ENCODE data around the gene AIFM1. TPM values are rescaled to one million over a fixed set of nuclear protein-coding genes. Genes with fewer than 3 reads are reported as not detected.

The AIFM1 gene
- total and polyA plus RNA-seq, 12 donors, result 37.4 to 163 (median 69.6) TPM

GRCh38 chrX:130081421-130082045 lies 84.1 kb downstream of the AIFM1 start:
- no peaks in the 10 kb centered on the region for H3K36me3 ChIP-seq (replicated peaks in 1 of 2)
- H3K9me3 ChIP-seq (replicated peaks in 1 of 3), result no peaks in the 10 kb centered on the region
- no peak for TF ChIP-seq POLR2A (IDR thresholded peaks at IDR 0.05)
- TF ChIP-seq CTCF (IDR thresholded peaks at IDR 0.05), result no peak
- peaks cover 0 to 5% of the 10 kb centered on the region in 2 donors for H3K4me1 ChIP-seq (replicated peaks in 1 of 2)
- no peak overlapping the region for H3K4me3 ChIP-seq
- no peaks in the 10 kb centered on the region for H3K27me3 ChIP-seq
- DNase-seq, result peak in 5 of 7 donors; percentile 35 to 67 (median 60)
- H3K27ac ChIP-seq, result peak overlapping the region in 2 of 5 donors; percentile 47 to 65
- 30 to 46% (median 32%) methylated on average over 7 to 12 of the region's 12 CpGs for WGBS, 4 donors
- intact Hi-C loops (cut with DNase I), result loop anchor here in 1 of 2 donors (2.0 to 5.0 kb wide), 2 partner anchors 36 to 111 kb away; no protein-coding TSS in a partner anchor

DNA sequence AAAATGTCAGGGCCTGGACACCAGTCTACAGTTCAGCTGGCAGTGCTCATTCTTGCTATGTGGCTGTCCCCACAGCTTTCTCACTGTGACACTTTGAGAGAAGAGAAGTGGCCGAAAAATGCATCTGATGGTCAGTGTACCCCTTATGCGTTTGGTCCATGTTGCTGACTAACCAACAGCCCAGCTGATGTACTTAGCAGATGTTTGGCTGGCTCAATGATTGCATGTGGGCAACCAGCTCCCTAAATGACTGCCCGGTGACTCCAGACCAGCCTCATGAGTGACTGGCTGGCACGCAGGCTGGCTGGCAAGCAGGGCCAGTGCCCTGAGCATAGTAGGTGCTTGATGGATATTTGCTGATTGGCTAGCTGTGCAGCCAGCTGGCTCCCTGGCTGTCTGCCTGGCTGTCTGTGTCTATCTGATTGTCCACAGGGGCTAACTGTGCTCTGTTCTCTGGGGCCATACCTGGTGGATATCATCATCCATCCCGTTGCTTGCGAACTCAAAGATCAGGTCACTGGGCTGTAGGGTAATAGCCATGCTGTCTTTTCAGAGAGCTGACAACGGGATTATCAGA lies 84.8 kb downstream of the AIFM1 start:
- TF ChIP-seq POLR2A (IDR thresholded peaks at IDR 0.05) (no peak), CTCF (IDR thresholded peaks at IDR 0.05) (no peak)
- no peaks in the 10 kb centered on the region for H3K27me3 ChIP-seq
- DNase-seq, result no peak
- no peaks in the 10 kb centered on the region for H3K36me3 ChIP-seq (replicated peaks in 1 of 2)
- 78 to 91% (median 89%) methylated on average over 4 to 7 of the region's 7 CpGs; no CpG with 5 or more reads in 1 of the 4 donors for WGBS, 4 donors
- no peaks in the 10 kb centered on the region for H3K9me3 ChIP-seq (replicated peaks in 1 of 3)
- no peak overlapping the region for H3K4me3 ChIP-seq
- no peak overlapping the region for H3K27ac ChIP-seq
- intact Hi-C loops (cut with DNase I), result loop anchor here in 1 of 2 donors (2.0 to 5.0 kb wide), 2 partner anchors 36 to 112 kb away; no protein-coding TSS in a partner anchor
- peaks cover 0 to 5% of the 10 kb centered on the region in 2 donors for H3K4me1 ChIP-seq (replicated peaks in 1 of 2)

DNA sequence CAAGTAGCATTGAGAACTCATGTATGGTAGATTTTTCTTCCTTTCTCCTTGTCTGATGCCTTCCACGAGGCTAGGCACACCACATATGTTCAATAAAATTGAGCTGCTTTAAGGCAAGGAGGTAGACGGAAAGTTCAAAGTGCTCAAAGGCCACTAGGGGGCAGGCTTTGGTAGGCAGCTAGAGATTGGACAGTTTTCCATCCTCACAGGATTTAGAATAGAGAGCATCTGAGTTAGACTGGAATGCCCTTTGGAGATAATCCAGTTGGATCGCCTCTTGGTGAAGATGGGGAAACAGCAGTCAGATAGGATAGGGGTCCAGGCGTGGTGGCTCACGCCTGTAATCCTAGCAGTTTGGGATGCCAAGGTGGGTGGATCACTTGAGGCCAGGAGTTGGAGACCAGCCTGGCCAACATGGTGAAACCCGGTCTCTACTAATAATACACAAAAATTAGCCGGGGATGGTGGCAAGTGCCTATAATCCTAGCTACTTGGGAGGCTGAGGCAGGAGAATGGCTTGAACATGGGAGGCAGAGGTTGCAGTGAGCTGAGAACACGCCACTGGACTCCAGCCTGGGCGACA lies 85.7 kb downstream of the AIFM1 start:
- Histone ChIP-seq H3K27me3 (no peaks in the 10 kb centered on the region), H3K4me3 (no peak overlapping the region), H3K27ac (no peak overlapping the region), H3K9me3 (replicated peaks in 1 of 3) (no peaks in the 10 kb centered on the region), H3K36me3 (replicated peaks in 1 of 2) (no peaks in the 10 kb centered on the region), H3K4me1 (replicated peaks in 1 of 2) (peaks cover 0 to 5% of the 10 kb centered on the region in 2 donors)
- WGBS, 4 donors, result 28 to 52% (median 48%) methylated on average over 6 to 9 of the region's 9 CpGs
- TF ChIP-seq POLR2A (IDR thresholded peaks at IDR 0.05) (no peak), CTCF (IDR thresholded peaks at IDR 0.05) (peak; percentile 53 to 74 (median 66))
- DNase-seq, result peak; percentile 52 to 85 (median 66)
- intact Hi-C loops (cut with DNase I), result loop anchor here in 1 of 2 donors (2.0 to 5.0 kb wide), 2 partner anchors 37 to 113 kb away; no protein-coding TSS in a partner anchor

Other genes with a start within 250 kb of the AIFM1 start
- gene BCORL1, start 183.2 kb downstream of the AIFM1 start, total RNA-seq, result 10 to 100 TPM in 4 of 9 donors, 1 to 10 TPM in 5; 1.4 to 18.5 (median 9.2) TPM
- 1 to 10 TPM; 2.8 to 8.4 (median 5.5) TPM for gene BCORL1, start 183.2 kb downstream of the AIFM1 start, polyA plus RNA-seq
- 10 to 100 TPM in 1 of 9 donors, 1 to 10 TPM in 8; 2.7 to 16.7 (median 7.9) TPM for gene ELF4, start 55.3 kb downstream of the AIFM1 start, total RNA-seq
- 1 to 10 TPM; 3.1 to 4.5 (median 3.5) TPM for gene ELF4, start 55.3 kb downstream of the AIFM1 start, polyA plus RNA-seq
- gene RAB33A, start 6.1 kb upstream of the AIFM1 start, total RNA-seq, result 1 to 10 TPM in 6 of 9 donors, under 1 TPM in 3; 0.24 to 7.6 (median 1.4) TPM
- gene RAB33A, start 6.1 kb upstream of the AIFM1 start, polyA plus RNA-seq, result 1 to 10 TPM in 2 of 3 donors, under 1 TPM in 1; 0.40 to 1.4 (median 1.0) TPM
- 1 to 10 TPM; 2.6 to 7.3 (median 4.4) TPM for gene ZNF280C, start 103.1 kb upstream of the AIFM1 start, total RNA-seq
- 1 to 10 TPM; 1.0 to 3.0 (median 1.4) TPM for gene ZNF280C, start 103.1 kb upstream of the AIFM1 start, polyA plus RNA-seq
- gene SLC25A14, start 174.1 kb upstream of the AIFM1 start, total RNA-seq, result 10 to 100 TPM in 6 of 9 donors, 1 to 10 TPM in 3; 4.8 to 22.9 (median 11.1) TPM
- gene SLC25A14, start 174.1 kb upstream of the AIFM1 start, polyA plus RNA-seq, result 10 to 100 TPM; 17.1 to 29.2 (median 28.9) TPM
- gene GPR119, start 219.8 kb upstream of the AIFM1 start, total RNA-seq, result not detected
- not detected for gene GPR119, start 219.8 kb upstream of the AIFM1 start, polyA plus RNA-seq
- 10 to 100 TPM in 8 of 9 donors, 1 to 10 TPM in 1; 8.0 to 30.9 (median 12.2) TPM for gene RBMX2, start 236.1 kb upstream of the AIFM1 start, total RNA-seq
- 10 to 100 TPM; 25.1 to 42.1 (median 41.2) TPM for gene RBMX2, start 236.1 kb upstream of the AIFM1 start, polyA plus RNA-seq